PC-3 (cell line): ENCODE measurements around the gene VASP. TPM values are rescaled to one million over a fixed set of nuclear protein-coding genes. Genes with fewer than 3 reads are reported as not detected.

Experiments
- ATAC-seq: fragments of 200-7000 bp; cut with Tn5 transposase; 2 replicates; pipeline ENCODE4 v1.9.1; 2020; ENCODE audit warnings: mild to moderate bottlenecking, moderate library complexity
- BruUV-seq: library from RNA; stranded (reverse); fragments of 400-500 nt; replicated peaks from 2 replicates; lab custom pipeline; 2021; lab: Mats Ljungman, UMichigan
- CTCF ChIA-PET: fragments of 300-600 bp; sonication (Branson Sonifier 250); formaldehyde crosslinking; loops from one replicate; lab custom pipeline; 2022; ENCODE audit warnings: antibody characterized with exemption; lab: Charles Lee
- POLR2A ChIA-PET: fragments of 300-600 bp; sonication (Branson Sonifier 250); formaldehyde crosslinking; loops from one replicate; lab custom pipeline; 2022; ENCODE audit warnings: antibody characterized with exemption; ENCODE audit not compliant: unreplicated experiment; lab: Charles Lee
- DNase-seq: peaks from one replicate; pipeline ENCODE4 v3.0.0-alpha.2; 2015
- H2AFZ ChIP-seq: fragments of 300-600 bp; sonication (generic); 2 replicates; pipeline ENCODE4 v1.6.0; 2016; ENCODE audit warnings: antibody characterized with exemption, low read length
- H3F3A ChIP-seq: fragments of 300-600 bp; sonication (generic); one replicate; pipeline ENCODE4 v1.6.0; 2017; ENCODE audit warnings: antibody characterized with exemption, low read length, control low read depth, mild to moderate bottlenecking; ENCODE audit not compliant: unreplicated experiment
- H3K27ac ChIP-seq: fragments of 300-600 bp; sonication (generic); 2 replicates; pipeline ENCODE4 v1.5.1; 2016; ENCODE audit warnings: mild to moderate bottlenecking, low read length
- H3K27me3 ChIP-seq: fragments of 300-600 bp; sonication (generic); 2 replicates; pipeline ENCODE4 v1.6.1; 2016; ENCODE audit warnings: low read length, mixed read lengths
- H3K36me3 ChIP-seq: fragments of 300-600 bp; sonication (generic); 2 replicates; pipeline ENCODE4 v1.6.1; 2016; ENCODE audit warnings: low read depth, mixed run types, low read length, mixed read lengths
- H3K4me1 ChIP-seq: fragments of 300-600 bp; sonication (generic); 2 replicates; pipeline ENCODE4 v1.5.1; 2016; ENCODE audit warnings: low read length; ENCODE audit not compliant: insufficient read depth
- H3K4me2 ChIP-seq: fragments of 300-600 bp; sonication (generic); 2 replicates; pipeline ENCODE4 v1.6.0; 2016; ENCODE audit warnings: low read length
- H3K4me3 ChIP-seq: fragments of 300-600 bp; sonication (generic); 2 replicates; pipeline ENCODE4 v1.5.1; 2016; ENCODE audit warnings: mild to moderate bottlenecking, low read length, mixed read lengths
- H3K79me2 ChIP-seq: fragments of 300-600 bp; sonication (generic); 2 replicates; pipeline ENCODE4 v1.6.1; 2017; ENCODE audit warnings: low read length, mixed read lengths
- H3K9ac ChIP-seq: fragments of 300-600 bp; sonication (generic); 2 replicates; pipeline ENCODE4 v1.6.0; 2016; ENCODE audit warnings: mild to moderate bottlenecking, low read length
- H3K9me2 ChIP-seq: fragments of 300-600 bp; sonication (generic); replicated peaks from 2 replicates; pipeline ENCODE4 v1.6.1; 2016; ENCODE audit warnings: mixed run types, low read length, mixed read lengths
- H3K9me3 ChIP-seq: fragments of 300-600 bp; sonication (generic); 2 replicates; pipeline ENCODE4 v1.6.1; 2016; ENCODE audit warnings: low read length, mixed read lengths
- H4K20me1 ChIP-seq: fragments of 300-600 bp; sonication (generic); 2 replicates; pipeline ENCODE4 v1.6.1; 2016; ENCODE audit warnings: low read length, mixed read lengths
- CTCF ChIP-seq: fragments of 300-600 bp; sonication (generic); conservative IDR thresholded peaks from 2 replicates; pipeline ENCODE4 v1.5.1; 2017; ENCODE audit warnings: antibody characterized with exemption, low read depth, mild to moderate bottlenecking, low read length
- EZH2 ChIP-seq: fragments of 300-600 bp; sonication (generic); IDR thresholded peaks from one replicate; pipeline ENCODE4 v1.6.1; 2017; ENCODE audit warnings: antibody characterized with exemption, mild to moderate bottlenecking, low read length; ENCODE audit not compliant: unreplicated experiment
- EZH2phosphoT487 ChIP-seq: fragments of 300-600 bp; sonication (generic); IDR thresholded peaks from 2 replicates; pipeline ENCODE4 v1.6.1; 2018; ENCODE audit warnings: mild to moderate bottlenecking, antibody characterized with exemption, low read length, borderline replicate concordance
- intact Hi-C: fragments of 100-400 bp; cut with micrococcal nuclease; formaldehyde crosslinking; loops from 2 replicates; pipeline ENCODE4 v1.9.0; 2023
- total RNA-seq: library from RNA; depleted of rRNA; stranded (reverse); fragments of >200 nt; gene quantifications from 2 replicates; pipeline ENCODE4 v1.2.3, GENCODE V29; 2014

VASP gene
- total RNA-seq, 1 experiment from 2014 or later, result 120 TPM

- ATAC-seq, result no peak
Measured at GRCh38 chr19:45498411-45499195, 8.7 kb upstream of the VASP start, which contains the start of gene PPM1N. Gene PPM1N, plus strand, starts transcription at chr19:45498443. Its CDS starts 30 bp downstream, at chr19:45498473.

GRCh38 chr19:45499196-45500180 lies 7.8 kb upstream of the VASP start:
- Histone ChIP-seq H3K4me3 (no peak overlapping the region), H3K79me2 (no peaks in the 10 kb centered on the region), H3F3A (no peaks in the 10 kb centered on the region), H3K9me2 (no peaks in the 10 kb centered on the region), H4K20me1 (no peaks in the 10 kb centered on the region), H3K9ac (no peak overlapping the region), H3K9me3 (no peaks in the 10 kb centered on the region), H2AFZ (no peak overlapping the region), H3K4me1 (peaks cover 7% of the 10 kb centered on the region; the same call in 1 of the 2 replicates), H3K36me3 (no peaks in the 10 kb centered on the region), H3K27ac (no peak overlapping the region), H3K27me3 (no peaks in the 10 kb centered on the region), H3K4me2 (no peak overlapping the region)
- TF ChIP-seq CTCF (no peak), EZH2 (no peak), EZH2phosphoT487 (no peak)
- DNase-seq (peak; percentile 42), ATAC-seq (peak; percentile 12; the same call in 1 of the 2 replicates)
- BruUV-seq, result no TSS peak
- POLR2A ChIA-PET, result no interaction called here
- intact Hi-C loops, result loop anchor here (10.0 kb wide), 1 partner anchor 145 kb away; no protein-coding TSS in a partner anchor
- CTCF ChIA-PET, result interaction anchor here (0.6 kb wide), 1 partner anchor 97 kb away, joined by 4 read pairs; no protein-coding TSS in a partner anchor

More at GRCh38 chr19:45498411-45499195, 8.7 kb upstream of the VASP start, which contains the start of gene PPM1N:
- BruUV-seq, result no TSS peak
- TF ChIP-seq CTCF (peak; percentile 12; the same call in 1 of the 2 replicates), EZH2 (no peak)
- H3K4me1 ChIP-seq, result peaks cover 7% of the 10 kb centered on the region; the same call in 1 of the 2 replicates
- no peaks in the 10 kb centered on the region for H3K79me2 ChIP-seq
- CTCF ChIA-PET, result interaction anchor here (0.6 kb wide), 1 partner anchor 98 kb away, joined by 4 read pairs; no protein-coding TSS in a partner anchor
- no peaks in the 10 kb centered on the region for H3F3A ChIP-seq
- intact Hi-C loops, result loop anchor here (10.0 kb wide), 1 partner anchor 146 kb away; no protein-coding TSS in a partner anchor
- no peaks in the 10 kb centered on the region for H3K9me3 ChIP-seq
- H3K4me3 ChIP-seq, result peak within 1 kb of the TSS; percentile 64
- H3K27me3 ChIP-seq, result no peaks in the 10 kb centered on the region
- peak within 1 kb of the TSS; percentile 85 for H2AFZ ChIP-seq
- H3K4me2 ChIP-seq, result peak within 1 kb of the TSS; percentile 88
- H3K9me2 ChIP-seq, result no peaks in the 10 kb centered on the region
- DNase-seq, result peak; percentile 16
- H3K9ac ChIP-seq, result 0 out of 2 replicates have a peak within 1 kb of the TSS, but pooled peaks have one; percentile 35
- no peaks in the 10 kb centered on the region for H4K20me1 ChIP-seq
- no peak within 1 kb of the TSS for H3K27ac ChIP-seq
- H3K36me3 ChIP-seq, result no peaks in the 10 kb centered on the region
- POLR2A ChIA-PET, result no interaction called here
